ENCODE measurements around the gene FLVCR2. TPM values are rescaled to one million over a fixed set of nuclear protein-coding genes. Genes with fewer than 3 reads are reported as not detected.

The FLVCR2 gene
- total and polyA plus RNA-seq, 2 of the 13 experiments (the other 11 are each of a cell fraction or from before 2014, with no cell fraction given): 9.9 to 10.5 TPM

GRCh38 chr14:75660630-75661498, 82.4 kb downstream of the FLVCR2 start, which contains the start of the genes ERG28 and TTLL5:
ERG28 (minus strand) TSS chr14:75660876; CDS start chr14:75657502, 3,374 bp downstream.
TTLL5 (plus strand) TSS chr14:75661246; CDS start chr14:75663150, 1,904 bp downstream.
- FAIRE-seq (peak; percentile 86), DNase-seq (ENCODE audit: low spot score) (peak; percentile 99), ATAC-seq (peak; percentile 98)
- Histone ChIP-seq H4K20me1 (ENCODE audit: insufficient read depth, low read length) (no peaks in the 10 kb centered on the region), H3K9ac (ENCODE audit: insufficient read depth, low read depth, low read length) (peak within 1 kb of the TSS; percentile 89), H3K4me1 (ENCODE audit: insufficient read depth, low read length) (peaks cover 30% of the 10 kb centered on the region), H3K79me2 (ENCODE audit: insufficient read depth, low read length) (peaks cover 43% of the 10 kb centered on the region), H3K27ac (ENCODE audit: extremely low read length, insufficient read depth, low read length) (peak within 1 kb of the TSS; percentile 89), H3K4me3 (replicated peaks in 1 of 3; ENCODE audit: insufficient read depth in 1 of 3, low read depth in 2 of 3, low read length in 3 of 3) (peak within 1 kb of the TSS; percentile 85 to 96 (median 94)), H3K4me2 (ENCODE audit: low read depth, low read length) (peak within 1 kb of the TSS; percentile 88), H2AFZ (ENCODE audit: low read length) (peak within 1 kb of the TSS; percentile 67), H3K9me3 (ENCODE audit: low read length) (no peaks in the 10 kb centered on the region), H3K27me3 (ENCODE audit: control insufficient read depth in 1 of 2, insufficient read depth in 2 of 2, low read length in 2 of 2) (no peaks in the 10 kb centered on the region; a peak in 1 of 5 replicates), H3K36me3 (replicated peaks in 1 of 2; ENCODE audit: control insufficient read depth in 1 of 2, insufficient read depth in 2 of 2, low read length in 2 of 2) (peaks cover 3 to 18% of the 10 kb centered on the region in 2 experiments)
- CTCF ChIA-PET (ENCODE audit: low intra/inter-chr PET ratio, low total read pairs): no interaction called here
- POLR2A ChIA-PET: interaction anchor here (0.7 to 3.3 kb wide), 17 partner anchors 10 to 535 kb away, joined by 3 to 36 read pairs (median 3); partner anchors contain the start of genes FLVCR2, FOS and NEK9
- WGBS (ENCODE audit: low lambda C conversion rate): 2% methylated on average over 57 of the region's 60 CpGs
- intact Hi-C loops (cut with micrococcal nuclease; ENCODE audit: unreplicated experiment) (no loop called here), in situ Hi-C loops (cut with HindIII; ENCODE audit: extremely low pct_ligation_motif_present, low pct_unique_long_range_greater_than_20kb) (no loop called here)
- BruUV-seq (replicated peaks): no TSS peak
- no peak for TF ChIP-seq ZNF460 (CRISPR knock-in tag; IDR thresholded peaks at IDR 0.05; ENCODE audit: borderline replicate concordance)
- TF ChIP-seq ZFP1 (CRISPR knock-in tag; IDR thresholded peaks at IDR 0.05): no peak
- peak; percentile 93 for TF ChIP-seq SP2 (CRISPR knock-in tag; IDR thresholded peaks at IDR 0.05)
- no peak for TF ChIP-seq STAT6 (CRISPR knock-in tag; IDR thresholded peaks at IDR 0.05; ENCODE audit: borderline replicate concordance)
- TF ChIP-seq SP5 (CRISPR knock-in tag; IDR thresholded peaks at IDR 0.05; ENCODE audit: borderline replicate concordance, low read depth): 0 out of 2 replicates have a peak, but pooled peaks have one; percentile 34
- no peak for TF ChIP-seq ZNF709 (CRISPR knock-in tag; IDR thresholded peaks at IDR 0.05)
- TF ChIP-seq ZGPAT (CRISPR knock-in tag; IDR thresholded peaks at IDR 0.05): peak; percentile 60
- peak; percentile 94 for TF ChIP-seq CREB1 (IDR thresholded peaks at IDR 0.05)
- TF ChIP-seq CREB1 (CRISPR knock-in tag; IDR thresholded peaks at IDR 0.05): peak; percentile 98
- TF ChIP-seq EP300 (IDR thresholded peaks at IDR 0.05; ENCODE audit: low read depth in 2 of 2, low read length in 2 of 2): no peak
- no peak for TF ChIP-seq EP300 (CRISPR knock-in tag; IDR thresholded peaks at IDR 0.05; ENCODE audit: borderline replicate concordance)
- TF ChIP-seq TBP (CRISPR knock-in tag; IDR thresholded peaks at IDR 0.05): no peak
- no peak for TF ChIP-seq SKIL (CRISPR knock-in tag; IDR thresholded peaks at IDR 0.05; ENCODE audit: borderline replicate concordance)
- TF ChIP-seq AHR (CRISPR knock-in tag; IDR thresholded peaks at IDR 0.05): no peak
- TF ChIP-seq ZSCAN21 (CRISPR knock-in tag; IDR thresholded peaks at IDR 0.05; ENCODE audit: borderline replicate concordance): 0 out of 2 replicates have a peak, but pooled peaks have one; percentile 5
- peak; percentile 80; the same call in 1 of the 2 replicates for TF ChIP-seq ZFP91 (CRISPR knock-in tag; IDR thresholded peaks at IDR 0.05; ENCODE audit: borderline replicate concordance)

Measured in HepG2 (cell line).